Cardiac fibroblast (primary cell): ENCODE measurements around the gene TBC1D25.
A peak's percentile ranks its signal among the peaks of the same experiment; 100 is the strongest.

Experiments
- DNase-seq, 2 donors: peaks; one replicate each; pipeline versions ENCODE4 v3.0.0 to v3.0.0-alpha.2; 2010; ENCODE audit warnings: low read depth in 2 of 2
- H3K4me3 ChIP-seq, 2 donors: replicated peaks in 1 of 2; 1 replicate in 1 of 2; 2 replicates in 1 of 2; pipeline ENCODE4 v1.5.1; 2011; ENCODE audit warnings: low read depth in 2 of 2, low read length in 2 of 2, mild to moderate bottlenecking in 2 of 2, moderate library complexity in 1 of 2
- TF ChIP-seq, protein P1 (sequence below): IDR thresholded peaks from one replicate; pipeline ENCODE4 v1.5.1; 2011; ENCODE audit warnings: low read depth, mild to moderate bottlenecking, low read length, inconsistent platforms

The TBC1D25 gene

GRCh38 chrX:48539345-48540027 lies at the start of gene TBC1D25:
TSS of gene TBC1D25 (plus strand) at chrX:48539714. CDS start at chrX:48539798, 84 bp downstream.
- peak; percentile 98 for DNase-seq
- H3K4me3 ChIP-seq: peak within 1 kb of the TSS; percentile 67 to 71
- TF ChIP-seq, protein P1, sequence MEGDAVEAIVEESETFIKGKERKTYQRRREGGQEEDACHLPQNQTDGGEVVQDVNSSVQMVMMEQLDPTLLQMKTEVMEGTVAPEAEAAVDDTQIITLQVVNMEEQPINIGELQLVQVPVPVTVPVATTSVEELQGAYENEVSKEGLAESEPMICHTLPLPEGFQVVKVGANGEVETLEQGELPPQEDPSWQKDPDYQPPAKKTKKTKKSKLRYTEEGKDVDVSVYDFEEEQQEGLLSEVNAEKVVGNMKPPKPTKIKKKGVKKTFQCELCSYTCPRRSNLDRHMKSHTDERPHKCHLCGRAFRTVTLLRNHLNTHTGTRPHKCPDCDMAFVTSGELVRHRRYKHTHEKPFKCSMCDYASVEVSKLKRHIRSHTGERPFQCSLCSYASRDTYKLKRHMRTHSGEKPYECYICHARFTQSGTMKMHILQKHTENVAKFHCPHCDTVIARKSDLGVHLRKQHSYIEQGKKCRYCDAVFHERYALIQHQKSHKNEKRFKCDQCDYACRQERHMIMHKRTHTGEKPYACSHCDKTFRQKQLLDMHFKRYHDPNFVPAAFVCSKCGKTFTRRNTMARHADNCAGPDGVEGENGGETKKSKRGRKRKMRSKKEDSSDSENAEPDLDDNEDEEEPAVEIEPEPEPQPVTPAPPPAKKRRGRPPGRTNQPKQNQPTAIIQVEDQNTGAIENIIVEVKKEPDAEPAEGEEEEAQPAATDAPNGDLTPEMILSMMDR: no peak

DNA sequence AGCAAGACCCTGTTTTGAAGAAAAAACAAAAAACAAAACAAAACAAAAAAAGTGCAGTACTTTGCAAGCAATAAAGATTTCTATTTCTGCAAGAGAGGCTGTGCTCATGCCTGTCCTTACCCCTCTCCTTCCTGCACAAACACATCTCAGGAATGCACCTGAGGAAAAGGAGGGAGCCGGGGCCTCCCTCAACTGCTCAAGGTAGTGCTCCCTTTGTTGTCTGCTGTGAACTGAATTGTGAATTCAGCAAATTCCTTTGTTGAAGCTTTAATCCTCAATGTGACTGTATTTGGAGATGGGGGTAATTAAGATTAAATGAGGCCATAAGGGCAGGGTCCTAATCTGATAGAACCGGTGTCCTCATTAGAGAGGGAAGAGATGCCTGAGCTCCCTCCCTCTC lies 49.6 kb upstream of the TBC1D25 start:
- H3K4me3 ChIP-seq: no peak overlapping the region
- no peak for DNase-seq
- TF ChIP-seq, protein P1: no peak

DNA sequence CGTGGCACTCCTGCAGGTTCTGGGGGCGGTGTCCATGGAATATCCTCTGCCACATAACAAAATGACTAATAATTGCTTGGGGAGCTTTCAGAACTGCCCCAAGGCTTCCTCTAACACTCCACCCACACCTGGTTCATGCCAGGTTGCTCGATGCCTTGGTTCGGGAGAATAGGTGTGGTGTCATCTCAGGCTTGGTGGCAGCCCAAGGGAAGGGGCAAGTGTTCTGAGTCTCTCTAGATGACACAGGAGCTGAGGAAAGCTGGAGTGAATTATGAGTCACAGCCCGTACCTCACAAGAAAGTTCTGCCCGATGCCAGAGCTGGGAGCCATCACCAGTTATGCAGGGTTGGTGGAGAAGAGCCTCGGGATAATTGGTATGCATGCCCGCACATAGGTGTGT lies 48.9 kb upstream of the TBC1D25 start:
- TF ChIP-seq, protein P1: no peak

GRCh38 chrX:48491809-48492208 lies 47.7 kb upstream of the TBC1D25 start:
- TF ChIP-seq, protein P1: no peak
- no peak for DNase-seq
- no peak overlapping the region for H3K4me3 ChIP-seq

More for the DNA sequence above, 48.9 kb upstream of the TBC1D25 start:
- DNase-seq: peak in 1 of 2 donors; percentile 40
- no peak overlapping the region for H3K4me3 ChIP-seq

GRCh38 chrX:48492293-48492910 lies 47.1 kb upstream of the TBC1D25 start:
- TF ChIP-seq, protein P1: no peak
- H3K4me3 ChIP-seq: no peak overlapping the region
- DNase-seq: peak; percentile 26 to 77

DNA sequence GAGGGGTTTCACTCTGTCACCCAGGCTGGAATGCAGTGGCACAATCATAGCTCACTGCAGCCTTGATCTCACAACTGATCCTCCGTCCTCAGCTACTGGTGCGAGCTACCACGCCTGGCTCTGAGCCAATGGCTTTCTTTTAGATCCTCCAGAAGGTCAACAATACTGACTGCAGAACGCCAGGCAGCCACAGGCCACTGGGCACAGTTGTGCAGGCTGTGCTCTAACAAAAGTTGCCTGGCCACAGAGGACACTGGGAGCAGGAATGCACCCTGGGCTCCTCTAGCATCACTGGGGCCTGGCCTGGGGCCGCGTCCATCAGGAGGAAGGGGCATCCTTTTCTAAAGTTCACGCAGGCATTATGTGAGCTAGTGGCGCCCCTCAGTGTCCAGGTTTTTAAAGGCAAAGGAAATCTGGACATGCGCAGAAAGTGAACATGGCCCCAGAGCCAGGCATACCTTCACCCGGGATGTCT lies 45.6 kb upstream of the TBC1D25 start:
- TF ChIP-seq, protein P1: peak; percentile 35
- DNase-seq: peak; percentile 61 to 79
- no peak overlapping the region for H3K4me3 ChIP-seq
